DMS53 (cell line): ENCODE measurements around the gene APOD.
"Not testable (repeated sequence)": the region's sequence is repeated elsewhere in the genome, so short reads cannot be mapped to it uniquely, and the experiment has no call there.

Experiments used
- DNase-seq: peaks from one replicate; lab custom pipeline; 2025; lab: John Stamatoyannopoulos, UW

APOD gene

GRCh38 chr3:195583831-195584542 is at the start of gene APOD:
APOD (minus strand) TSS chr3:195583940; CDS start chr3:195579461, 4,479 bp downstream.
- peak; percentile 58 for DNase-seq

- not testable (repeated sequence) for DNase-seq
Observed at GRCh38 chr3:195633351-195633750, 49.6 kb upstream of the APOD start.

- not testable (repeated sequence) for DNase-seq
Observed at GRCh38 chr3:195632501-195633185, 48.9 kb upstream of the APOD start.

- not testable (repeated sequence) for DNase-seq
Observed at GRCh38 chr3:195632046-195632445, 48.3 kb upstream of the APOD start.

- DNase-seq: not testable (repeated sequence)
Observed at GRCh38 chr3:195630938-195631495, 47.3 kb upstream of the APOD start.

GRCh38 chr3:195630086-195630917 is 46.6 kb upstream of the APOD start:
- DNase-seq: not testable (repeated sequence)

- DNase-seq: not testable (repeated sequence)
Observed at GRCh38 chr3:195629682-195630081, 45.9 kb upstream of the APOD start.

- DNase-seq: not testable (repeated sequence)
Observed at GRCh38 chr3:195628386-195628920, 44.7 kb upstream of the APOD start.

- not testable (repeated sequence) for DNase-seq
Observed at GRCh38 chr3:195627515-195628385, 44.0 kb upstream of the APOD start.

- DNase-seq: not testable (repeated sequence)
Observed at GRCh38 chr3:195624603-195625560, 41.1 kb upstream of the APOD start.

GRCh38 chr3:195624171-195624570 is 40.4 kb upstream of the APOD start:
- DNase-seq: not testable (repeated sequence)

GRCh38 chr3:195623217-195623965 is 39.7 kb upstream of the APOD start:
- DNase-seq: not testable (repeated sequence)

- DNase-seq: not testable (repeated sequence)
Observed at GRCh38 chr3:195622523-195623170, 38.9 kb upstream of the APOD start.

GRCh38 chr3:195622012-195622411 is 38.3 kb upstream of the APOD start:
- not testable (repeated sequence) for DNase-seq

GRCh38 chr3:195621095-195621494 is 37.4 kb upstream of the APOD start:
- not testable (repeated sequence) for DNase-seq

GRCh38 chr3:195620476-195620875 is 36.7 kb upstream of the APOD start:
- DNase-seq: not testable (repeated sequence)

- not testable (repeated sequence) for DNase-seq
Observed at GRCh38 chr3:195619591-195620369, 36.0 kb upstream of the APOD start.
